ENCODE measurements around the gene FGG. TPM values are rescaled to one million over a fixed set of nuclear protein-coding genes. Genes with fewer than 3 reads are reported as not detected.

Gene FGG
- total RNA-seq, 1 donor: not detected

- DNase-seq (ENCODE audit: low read depth): no peak
- H3K4me3 ChIP-seq (ENCODE audit: low read depth, low read length): no peak overlapping the region
- TF ChIP-seq, protein P1, sequence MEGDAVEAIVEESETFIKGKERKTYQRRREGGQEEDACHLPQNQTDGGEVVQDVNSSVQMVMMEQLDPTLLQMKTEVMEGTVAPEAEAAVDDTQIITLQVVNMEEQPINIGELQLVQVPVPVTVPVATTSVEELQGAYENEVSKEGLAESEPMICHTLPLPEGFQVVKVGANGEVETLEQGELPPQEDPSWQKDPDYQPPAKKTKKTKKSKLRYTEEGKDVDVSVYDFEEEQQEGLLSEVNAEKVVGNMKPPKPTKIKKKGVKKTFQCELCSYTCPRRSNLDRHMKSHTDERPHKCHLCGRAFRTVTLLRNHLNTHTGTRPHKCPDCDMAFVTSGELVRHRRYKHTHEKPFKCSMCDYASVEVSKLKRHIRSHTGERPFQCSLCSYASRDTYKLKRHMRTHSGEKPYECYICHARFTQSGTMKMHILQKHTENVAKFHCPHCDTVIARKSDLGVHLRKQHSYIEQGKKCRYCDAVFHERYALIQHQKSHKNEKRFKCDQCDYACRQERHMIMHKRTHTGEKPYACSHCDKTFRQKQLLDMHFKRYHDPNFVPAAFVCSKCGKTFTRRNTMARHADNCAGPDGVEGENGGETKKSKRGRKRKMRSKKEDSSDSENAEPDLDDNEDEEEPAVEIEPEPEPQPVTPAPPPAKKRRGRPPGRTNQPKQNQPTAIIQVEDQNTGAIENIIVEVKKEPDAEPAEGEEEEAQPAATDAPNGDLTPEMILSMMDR (IDR thresholded peaks at IDR 0.05; ENCODE audit: insufficient read depth, low read length): no peak
Observed at GRCh38 chr4:154634058-154634457, 21.6 kb upstream of the FGG start.

- TF ChIP-seq, protein P1 (IDR thresholded peaks at IDR 0.05; ENCODE audit: insufficient read depth, low read length): no peak
- no peak for DNase-seq (ENCODE audit: low read depth)
- H3K4me3 ChIP-seq (ENCODE audit: low read depth, low read length): no peak overlapping the region
Observed at GRCh38 chr4:154631828-154632227, 19.4 kb upstream of the FGG start.

DNA sequence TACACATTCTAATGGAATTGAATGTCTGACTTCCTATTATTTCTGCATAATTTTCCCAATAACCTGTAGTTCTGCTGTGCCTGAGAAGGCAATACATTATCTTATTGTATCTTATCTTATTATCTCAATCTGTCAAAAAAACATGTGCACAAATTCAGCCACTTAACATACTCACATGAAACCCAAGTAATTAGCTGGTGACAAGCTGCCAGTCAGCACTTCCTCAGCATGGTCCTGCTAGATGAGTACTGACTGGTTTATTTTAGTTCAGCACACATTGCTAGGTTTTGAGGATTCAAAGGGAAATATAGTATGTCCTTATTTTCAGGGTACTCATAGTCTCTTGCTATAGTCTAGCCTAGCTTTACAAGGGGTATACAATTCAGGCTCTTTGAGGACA, 17.9 kb upstream of the FGG start:
- no peak for DNase-seq (ENCODE audit: low read depth)
- TF ChIP-seq, protein P1 (IDR thresholded peaks at IDR 0.05; ENCODE audit: insufficient read depth, low read length): no peak
- H3K4me3 ChIP-seq (ENCODE audit: low read depth, low read length): no peak overlapping the region

- peak; percentile 16 for DNase-seq (ENCODE audit: low read depth)
- H3K4me3 ChIP-seq (ENCODE audit: low read depth, low read length): peak overlapping the region; percentile 33
- TF ChIP-seq, protein P1 (IDR thresholded peaks at IDR 0.05; ENCODE audit: insufficient read depth, low read length): peak; percentile 54
Observed at GRCh38 chr4:154626793-154627484, 14.5 kb upstream of the FGG start.

- TF ChIP-seq, protein P1 (IDR thresholded peaks at IDR 0.05; ENCODE audit: insufficient read depth, low read length): no peak
- H3K4me3 ChIP-seq (ENCODE audit: low read depth, low read length): no peak overlapping the region
- DNase-seq (ENCODE audit: low read depth): no peak
Observed at GRCh38 chr4:154625971-154626370, 13.5 kb upstream of the FGG start.

DNA sequence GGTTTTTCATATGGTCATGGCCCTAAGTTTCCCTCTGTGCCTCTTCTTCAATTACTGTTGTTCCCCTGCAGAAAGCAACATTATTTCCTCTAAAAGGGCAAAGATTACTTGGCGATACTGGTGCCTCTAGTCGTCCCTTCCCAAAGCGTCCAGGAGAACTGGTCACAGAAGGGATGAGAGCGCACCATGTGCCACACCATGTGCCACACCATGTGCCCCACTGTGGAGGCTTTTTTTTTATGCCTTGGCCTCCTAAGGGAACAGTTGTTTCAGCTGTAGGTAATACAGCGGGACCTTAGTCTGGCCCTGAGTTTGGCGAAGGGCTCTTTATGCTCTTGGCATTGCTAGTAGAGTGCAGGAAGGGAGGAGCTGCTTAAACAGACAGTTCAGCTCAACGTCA, 11.5 kb upstream of the FGG start:
- no peak overlapping the region for H3K4me3 ChIP-seq (ENCODE audit: low read depth, low read length)
- TF ChIP-seq, protein P1 (IDR thresholded peaks at IDR 0.05; ENCODE audit: insufficient read depth, low read length): no peak
- no peak for DNase-seq (ENCODE audit: low read depth)

GRCh38 chr4:154623436-154623835, 11.0 kb upstream of the FGG start:
- H3K4me3 ChIP-seq (ENCODE audit: low read depth, low read length): no peak overlapping the region
- DNase-seq (ENCODE audit: low read depth): no peak
- TF ChIP-seq, protein P1 (IDR thresholded peaks at IDR 0.05; ENCODE audit: insufficient read depth, low read length): no peak

Data from fibroblast of the aortic adventitia (primary cell).